ENCODE measurements around the gene CAMK1D. TPM values are rescaled to one million over a fixed set of nuclear protein-coding genes. Genes with fewer than 3 reads are reported as not detected.

The CAMK1D gene
- polyA plus RNA-seq, 2 of the 4 experiments (the other 2 are of a cell fraction): 6.6 to 12.5 TPM

DNA sequence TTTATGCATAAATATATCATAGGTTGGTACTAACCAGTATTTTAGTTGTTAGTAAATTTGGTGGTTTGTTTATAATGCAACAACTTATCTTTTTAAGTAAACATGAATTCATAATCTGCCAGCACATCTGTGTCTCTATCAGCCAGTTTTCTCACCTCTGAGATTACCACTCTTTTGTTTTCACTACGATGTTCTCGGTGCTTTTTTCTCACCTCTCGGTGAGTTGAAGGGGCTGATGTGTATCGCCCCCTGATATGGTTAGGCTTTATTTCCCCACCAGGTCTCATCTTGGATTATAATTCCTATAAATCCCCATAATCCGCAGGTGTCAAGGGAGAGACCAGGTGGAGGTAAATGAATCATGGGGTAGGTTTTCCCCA, 114.1 kb downstream of the CAMK1D start:
- Histone ChIP-seq H3K4me3 (no peak overlapping the region), H3K4me2 (no peak overlapping the region), H3K27ac (no peak overlapping the region), H3K9me3 (no peaks in the 10 kb centered on the region), H3K4me1 (peaks cover 33% of the 10 kb centered on the region)
- CTCF ChIA-PET: interaction anchor here (0.8 to 1.4 kb wide), 3 partner anchors 199 to 247 kb away, joined by 3 to 5 read pairs (median 3); no protein-coding TSS in a partner anchor
- TF ChIP-seq EHMT2 (IDR thresholded peaks at IDR 0.05; ENCODE audit: low read depth): no peak
- POLR2A ChIA-PET: no interaction called here
- DNase-seq (ENCODE audit: low read depth in 1 of 2, low spot score in 1 of 2): no peak
- no peak for FAIRE-seq
- WGBS (ENCODE audit: missing lambda C conversion rate): 93% methylated on average over 5 of the region's 5 CpGs
- no peak for ATAC-seq

- CTCF ChIA-PET: interaction anchor here (0.6 to 4.0 kb wide), 3 partner anchors 201 to 639 kb away, joined by 3 to 16 read pairs (median 3); no protein-coding TSS in a partner anchor
- peak in 1 of 2 experiments; percentile 43; a peak in 1 of 6 replicates for ATAC-seq
- no peak for FAIRE-seq
- POLR2A ChIA-PET: no interaction called here
- WGBS (ENCODE audit: missing lambda C conversion rate): 83% methylated on average over 9 of the region's 9 CpGs
- H3K9me3 ChIP-seq: no peaks in the 10 kb centered on the region
- H3K27ac ChIP-seq: peak overlapping the region in 1 of 2 experiments; percentile 71; a peak in 2 of 6 replicates
- no peak for TF ChIP-seq FOSB (CRISPR knock-in tag; IDR thresholded peaks at IDR 0.05)
- TF ChIP-seq MAFK (IDR thresholded peaks at IDR 0.05; ENCODE audit: partially characterized antibody): peak; percentile 16
- no peak for TF ChIP-seq JUN (IDR thresholded peaks at IDR 0.05)
- no peak for DNase-seq (ENCODE audit: low read depth in 1 of 2, low spot score in 1 of 2)
- H3K4me1 ChIP-seq: peaks cover 35% of the 10 kb centered on the region
- H3K4me3 ChIP-seq: no peak overlapping the region
- H3K4me2 ChIP-seq: no peak overlapping the region
These were observed 116.2 kb downstream of the CAMK1D start for GRCh38 chr10:12465385-12466136.

- ATAC-seq (peak; percentile 25 to 50; a peak in 4 of 6 replicates), DNase-seq (ENCODE audit: low read depth in 1 of 2, low spot score in 1 of 2) (peak in 1 of 2 experiments; percentile 45), FAIRE-seq (no peak)
- no peak for TF ChIP-seq HOXB5 (CRISPR knock-in tag; IDR thresholded peaks at IDR 0.05)
- no peak for TF ChIP-seq FOSL2 (IDR thresholded peaks at IDR 0.05)
- peak; percentile 70 for TF ChIP-seq FOSL2 (CRISPR knock-in tag; IDR thresholded peaks at IDR 0.05)
- CTCF ChIA-PET: interaction anchor here (0.7 to 4.0 kb wide), 4 partner anchors 18 to 241 kb away, joined by 3 to 16 read pairs (median 3); no protein-coding TSS in a partner anchor
- Histone ChIP-seq H3K4me3 (no peak overlapping the region), H3K4me2 (peak overlapping the region; percentile 54), H3K9me3 (no peaks in the 10 kb centered on the region), H3K27ac (peak overlapping the region; percentile 11 to 71; a peak in 3 of 6 replicates), H3K4me1 (peaks cover 35% of the 10 kb centered on the region)
- POLR2A ChIA-PET: interaction anchor here (0.6 to 0.7 kb wide), 2 partner anchors 46 to 189 kb away, joined by 5 to 6 read pairs; no protein-coding TSS in a partner anchor
- WGBS (ENCODE audit: missing lambda C conversion rate): 60% methylated on average over 17 of the region's 17 CpGs
These were observed 117.5 kb downstream of the CAMK1D start for GRCh38 chr10:12466704-12467305.

GRCh38 chr10:12469345-12469744, 120.0 kb downstream of the CAMK1D start:
- POLR2A ChIA-PET: no interaction called here
- H3K4me1 ChIP-seq: peaks cover 35% of the 10 kb centered on the region
- TF ChIP-seq CHD2 (IDR thresholded peaks at IDR 0.05; ENCODE audit: low read length, partially characterized antibody) (no peak), REST (IDR thresholded peaks at IDR 0.05) (no peak), SMC3 (IDR thresholded peaks at IDR 0.05) (no peak), EHMT2 (IDR thresholded peaks at IDR 0.05; ENCODE audit: low read depth) (no peak), NR3C1 (IDR thresholded peaks at IDR 0.05) (no peak), CBX2 (IDR thresholded peaks at IDR 0.05; ENCODE audit: borderline replicate concordance, low read depth) (no peak), FOSL2 (IDR thresholded peaks at IDR 0.05) (no peak), FOSL2 (CRISPR knock-in tag; IDR thresholded peaks at IDR 0.05) (peak; percentile 82), NPAS2 (CRISPR knock-in tag; IDR thresholded peaks at IDR 0.05; ENCODE audit: borderline replicate concordance) (no peak), CEBPB (IDR thresholded peaks at IDR 0.05) (peak in 1 of 2 experiments; percentile 24; a peak in 1 of 4 replicates)
- H3K27ac ChIP-seq: peak overlapping the region; percentile 8 to 61; a peak in 4 of 6 replicates
- H3K4me3 ChIP-seq: no peak overlapping the region
- no peaks in the 10 kb centered on the region for H3K9me3 ChIP-seq
- FAIRE-seq: no peak
- 29% methylated on average over 5 of the region's 5 CpGs for WGBS (ENCODE audit: missing lambda C conversion rate)
- CTCF ChIA-PET: interaction anchor here (4.0 kb wide), 1 partner anchor 205 kb away, joined by 16 read pairs; no protein-coding TSS in a partner anchor
- peak; percentile 77 to 79 for ATAC-seq
- peak overlapping the region; percentile 63 for H3K4me2 ChIP-seq
- peak; percentile 40 to 63 for DNase-seq (ENCODE audit: low read depth in 1 of 2, low spot score in 1 of 2)
